ENCODE data around the gene USP54. TPM values are rescaled to one million over a fixed set of nuclear protein-coding genes. Genes with fewer than 3 reads are reported as not detected.

USP54 gene
- total and polyA plus RNA-seq, 9 donors = 8.0 to 72.7 (median 32.0) TPM

- Histone ChIP-seq H3K27me3 (no peaks in the 10 kb centered on the region), H3K36me3 (no peaks in the 10 kb centered on the region), H3K4me1 (ENCODE audit: insufficient read depth) (no peaks in the 10 kb centered on the region), H3K27ac (no peak overlapping the region), H3K9me3 (no peaks in the 10 kb centered on the region), H3K4me3 (no peak overlapping the region)
- intact Hi-C loops (cut with DNase I) = no loop called here
- WGBS, 3 donors = 79 to 87% (median 86%) methylated on average over 6 of the region's 6 CpGs
- TF ChIP-seq CTCF (IDR thresholded peaks at IDR 0.05) = no peak
- no peak for TF ChIP-seq EP300 (IDR thresholded peaks at IDR 0.05)
- TF ChIP-seq POLR2A (IDR thresholded peaks at IDR 0.05) = no peak
- DNase-seq = no peak
Measured at GRCh38 chr10:73559590-73559989, 31.6 kb downstream of the USP54 start.

GRCh38 chr10:73556855-73557254, 34.3 kb downstream of the USP54 start:
- no peaks in the 10 kb centered on the region for H3K9me3 ChIP-seq
- peaks cover 2% of the 10 kb centered on the region for H3K27me3 ChIP-seq
- no peaks in the 10 kb centered on the region for H3K4me1 ChIP-seq (ENCODE audit: insufficient read depth)
- TF ChIP-seq CTCF (IDR thresholded peaks at IDR 0.05) = no peak
- no peak for TF ChIP-seq EP300 (IDR thresholded peaks at IDR 0.05)
- no peak for TF ChIP-seq POLR2A (IDR thresholded peaks at IDR 0.05)
- H3K4me3 ChIP-seq = no peak overlapping the region
- 92 to 95% (median 94%) methylated on average over 2 of the region's 2 CpGs for WGBS, 3 donors
- H3K36me3 ChIP-seq = no peaks in the 10 kb centered on the region
- DNase-seq = no peak
- intact Hi-C loops (cut with DNase I) = no loop called here
- H3K27ac ChIP-seq = no peak overlapping the region

- no peaks in the 10 kb centered on the region for H3K36me3 ChIP-seq
- no peak for DNase-seq
- H3K4me3 ChIP-seq = no peak overlapping the region
- no peak overlapping the region for H3K27ac ChIP-seq
- peaks cover 2% of the 10 kb centered on the region for H3K27me3 ChIP-seq
- intact Hi-C loops (cut with DNase I) = no loop called here
- no peaks in the 10 kb centered on the region for H3K4me1 ChIP-seq (ENCODE audit: insufficient read depth)
- TF ChIP-seq CTCF (IDR thresholded peaks at IDR 0.05) (no peak), EP300 (IDR thresholded peaks at IDR 0.05) (no peak)
- no peaks in the 10 kb centered on the region for H3K9me3 ChIP-seq
Measured at GRCh38 chr10:73554721-73555120, 36.4 kb downstream of the USP54 start.

GRCh38 chr10:73553761-73554160, 37.4 kb downstream of the USP54 start:
- Histone ChIP-seq H3K4me3 (no peak overlapping the region), H3K27me3 (peaks cover 2% of the 10 kb centered on the region), H3K27ac (no peak overlapping the region), H3K36me3 (no peaks in the 10 kb centered on the region), H3K4me1 (ENCODE audit: insufficient read depth) (no peaks in the 10 kb centered on the region), H3K9me3 (no peaks in the 10 kb centered on the region)
- WGBS, 3 donors = 6 to 17% (median 7%) methylated on average over 2 of the region's 2 CpGs
- no peak for DNase-seq
- TF ChIP-seq CTCF (IDR thresholded peaks at IDR 0.05) = no peak
- no peak for TF ChIP-seq EP300 (IDR thresholded peaks at IDR 0.05)
- TF ChIP-seq POLR2A (IDR thresholded peaks at IDR 0.05) = no peak
- intact Hi-C loops (cut with DNase I) = no loop called here

Measured in ovary (tissue), 9 donors.